H1 (cell line): ENCODE measurements around the gene UPB1.

ENCODE experiments used
- ATF2 ChIP-seq: IDR thresholded peaks from 2 replicates; pipeline ENCODE4 v1.6.1; 2012; ENCODE audit warnings: low read length, inconsistent platforms
- CTCF ChIP-seq, 3 experiments: IDR thresholded peaks; 1 replicate in 2 of 3; 2 replicates in 1 of 3; pipeline versions ENCODE4 v1.5.1 to v1.6.1; 2011; ENCODE audit warnings: low read length in 3 of 3, mild to moderate bottlenecking in 3 of 3, inconsistent platforms in 2 of 3, low read depth in 1 of 3, moderate library complexity in 1 of 3; ENCODE audit not compliant: insufficient read depth in 1 of 3; ENCODE audit errors: control extremely low read depth in 1 of 3
- EP300 ChIP-seq, 2 experiments: IDR thresholded peaks; 1 replicate in 1 of 2; 2 replicates in 1 of 2; pipeline ENCODE4 v1.6.1; 2011 to 2012; ENCODE audit warnings: low read depth in 2 of 2, low read length in 2 of 2, mild to moderate bottlenecking in 2 of 2, borderline replicate concordance in 1 of 2, inconsistent platforms in 1 of 2, moderate library complexity in 1 of 2
- EZH2 ChIP-seq: fragments of 200-600 bp; sonication (generic); IDR thresholded peaks from 2 replicates; pipeline ENCODE4 v1.7.1; 2012; ENCODE audit warnings: low read depth, mild to moderate bottlenecking, moderate library complexity, low read length, inconsistent platforms; ENCODE audit not compliant: severe bottlenecking
- JUND ChIP-seq: IDR thresholded peaks from 2 replicates; pipeline ENCODE4 v1.6.1; 2011; ENCODE audit warnings: mild to moderate bottlenecking, improper control_type of control experiment, low read length
- MAFK ChIP-seq: IDR thresholded peaks from 2 replicates; pipeline ENCODE4 v1.6.1; 2012; ENCODE audit warnings: low read depth, mild to moderate bottlenecking, improper control_type of control experiment, low read length
- MAX ChIP-seq: IDR thresholded peaks from 2 replicates; pipeline ENCODE4 v1.6.1; 2012; ENCODE audit warnings: inconsistent platforms
- POLR2A ChIP-seq, 2 experiments: IDR thresholded peaks; 1 replicate in 1 of 2; 2 replicates in 1 of 2; pipeline ENCODE4 v1.6.1; 2011; ENCODE audit warnings: low read depth in 2 of 2, low read length in 2 of 2, mild to moderate bottlenecking in 2 of 2; ENCODE audit errors: control extremely low read depth in 1 of 2
- RAD21 ChIP-seq, 2 experiments: IDR thresholded peaks in 1 of 2; conservative IDR thresholded peaks in 1 of 2; 2 replicates each; pipeline ENCODE4 v1.6.1; 2011; ENCODE audit warnings: low read depth in 2 of 2, low read length in 2 of 2, improper control_type of control experiment in 1 of 2, inconsistent platforms in 1 of 2, mild to moderate bottlenecking in 1 of 2, moderate library complexity in 1 of 2
- RXRA ChIP-seq: IDR thresholded peaks from 2 replicates; pipeline ENCODE4 v1.6.1; 2011; ENCODE audit warnings: low read depth, mild to moderate bottlenecking, low read length, moderate library complexity; ENCODE audit not compliant: insufficient read depth
- SUZ12 ChIP-seq: fragments of 200-600 bp; sonication (generic); IDR thresholded peaks from 2 replicates; pipeline ENCODE4 v1.6.1; 2012; ENCODE audit warnings: mild to moderate bottlenecking, inconsistent platforms, low read length, moderate library complexity, mixed read lengths
- ZNF274 ChIP-seq: IDR thresholded peaks from 2 replicates; pipeline ENCODE4 v1.7.0; 2012; ENCODE audit warnings: low read length, borderline replicate concordance; ENCODE audit errors: extremely low read depth

GRCh38 chr22:24512043-24512442 lies 16.9 kb downstream of the UPB1 start:
- TF ChIP-seq CTCF (IDR thresholded peaks at IDR 0.05; ENCODE audit: control extremely low read depth in 1 of 3, insufficient read depth in 1 of 3, low read depth in 1 of 3, low read length in 3 of 3) (no peak), POLR2A (IDR thresholded peaks at IDR 0.05; ENCODE audit: control extremely low read depth in 1 of 2, low read depth in 2 of 2, low read length in 2 of 2) (no peak), SUZ12 (no peak), MAFK (no peak), ATF2 (no peak), RXRA (no peak), ZNF274 (no peak), RAD21 (IDR thresholded peaks at IDR 0.05 in 1 of 2, conservative IDR thresholded peaks at IDR 0.05 in 1 of 2; ENCODE audit: low read depth in 2 of 2, low read length in 2 of 2) (no peak), JUND (no peak), EZH2 (no peak), MAX (no peak), EP300 (IDR thresholded peaks at IDR 0.05; ENCODE audit: borderline replicate concordance in 1 of 2, low read depth in 2 of 2, low read length in 2 of 2) (no peak)
